Measurements from ENCODE around the gene GPC5.

GPC5 gene

DNA sequence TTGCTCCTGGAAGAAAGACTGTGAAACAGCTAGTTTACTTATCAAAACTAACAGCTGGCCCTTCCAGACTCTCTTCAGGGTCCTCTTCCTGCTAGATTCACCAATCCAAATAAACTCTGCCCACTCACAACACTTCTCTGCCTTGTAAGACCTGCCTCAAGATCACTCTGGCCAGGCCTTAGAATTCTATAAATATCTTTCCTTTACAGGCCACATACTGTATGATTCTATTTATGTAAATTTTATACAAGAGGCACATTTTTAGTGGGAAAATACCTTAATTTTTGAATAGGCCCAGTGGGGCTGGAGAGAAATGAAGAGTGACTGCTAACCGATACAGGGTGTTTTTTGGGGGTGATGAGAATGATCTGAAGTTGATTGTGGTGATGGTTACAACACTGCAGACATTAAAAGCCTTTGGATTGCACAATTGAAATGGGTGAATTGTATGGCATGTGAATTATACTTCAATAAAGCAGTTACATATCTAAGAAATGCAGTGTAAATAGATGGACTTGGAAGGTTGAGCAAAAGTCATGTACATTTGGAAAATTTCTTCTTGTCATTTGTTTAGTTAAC lies 141.8 kb downstream of the GPC5 start:
- no peak for DNase-seq

DNA sequence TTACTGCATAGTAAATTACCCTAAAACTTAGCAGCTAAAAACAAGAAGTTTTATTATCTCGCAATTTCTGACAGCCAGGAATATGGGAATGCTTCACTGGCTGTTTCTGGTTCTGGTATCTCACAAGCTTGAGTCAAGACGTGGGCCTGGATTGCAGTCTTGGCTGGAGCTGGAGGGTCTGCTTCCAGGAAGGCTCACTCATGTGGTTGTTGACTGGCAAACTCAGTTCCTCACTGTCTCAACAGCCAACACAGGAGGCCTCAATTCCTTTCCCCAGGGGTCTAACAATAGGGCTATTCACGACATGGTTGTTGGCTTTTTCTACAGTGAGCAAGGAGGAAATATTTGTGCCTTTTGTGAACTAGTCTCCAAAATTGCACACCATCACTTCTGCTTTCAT lies 146.3 kb downstream of the GPC5 start:
- no peak for DNase-seq

DNA sequence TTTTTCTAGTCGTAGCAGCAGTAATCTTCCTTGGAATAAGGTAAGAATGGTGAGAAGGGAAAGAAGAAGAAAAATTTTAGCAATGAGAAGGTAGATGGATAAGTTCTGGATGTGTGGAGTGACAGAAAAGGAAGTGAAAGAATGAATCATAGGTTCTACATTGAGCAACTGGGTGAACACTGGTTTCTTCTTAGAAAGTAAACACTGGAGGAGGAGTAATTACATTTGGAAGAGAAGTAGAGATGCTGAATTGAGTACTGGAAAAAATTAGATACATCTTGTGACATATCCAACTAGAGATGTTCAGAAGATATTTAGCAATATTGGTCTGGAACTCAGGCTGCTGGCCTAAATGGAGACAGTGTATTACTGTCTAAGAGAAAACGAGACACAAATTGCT lies 148.5 kb downstream of the GPC5 start:
- DNase-seq: no peak

DNA sequence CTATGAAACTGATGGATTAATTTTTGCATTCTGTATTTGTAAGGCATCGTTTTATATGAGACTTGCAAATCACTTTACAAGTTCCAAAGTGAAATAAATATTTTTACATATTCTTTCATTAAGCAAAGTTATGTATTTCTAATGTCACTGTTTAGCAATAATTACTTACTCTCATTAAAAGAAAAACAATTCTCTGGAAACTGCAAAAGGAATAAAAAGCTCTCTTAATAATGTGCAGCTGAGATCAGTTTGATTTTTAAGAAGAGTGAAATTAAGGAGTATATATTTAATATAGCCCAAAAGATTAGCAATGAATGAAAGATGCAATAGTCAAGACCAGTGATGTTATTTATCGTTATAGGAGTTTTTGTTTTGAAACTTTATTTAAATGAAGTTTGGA lies 155.2 kb downstream of the GPC5 start:
- DNase-seq: no peak

DNA sequence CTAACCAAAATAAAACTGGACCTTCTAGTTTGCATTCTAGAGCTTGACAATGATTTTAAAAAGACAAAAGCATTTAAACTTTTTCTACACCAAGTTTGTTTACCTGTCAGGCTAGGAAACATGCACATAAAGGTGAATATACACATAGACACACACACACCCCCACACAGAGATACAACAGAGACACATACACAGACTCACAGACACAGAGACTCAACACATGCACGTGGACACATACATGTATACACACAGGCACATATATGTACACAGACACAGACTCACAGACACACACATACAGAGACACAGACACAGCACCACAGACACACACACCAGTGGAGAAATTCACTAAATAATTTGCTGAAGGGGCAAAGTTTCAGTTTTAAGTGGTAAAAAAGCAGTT lies 155.7 kb downstream of the GPC5 start:
- DNase-seq: no peak

DNA sequence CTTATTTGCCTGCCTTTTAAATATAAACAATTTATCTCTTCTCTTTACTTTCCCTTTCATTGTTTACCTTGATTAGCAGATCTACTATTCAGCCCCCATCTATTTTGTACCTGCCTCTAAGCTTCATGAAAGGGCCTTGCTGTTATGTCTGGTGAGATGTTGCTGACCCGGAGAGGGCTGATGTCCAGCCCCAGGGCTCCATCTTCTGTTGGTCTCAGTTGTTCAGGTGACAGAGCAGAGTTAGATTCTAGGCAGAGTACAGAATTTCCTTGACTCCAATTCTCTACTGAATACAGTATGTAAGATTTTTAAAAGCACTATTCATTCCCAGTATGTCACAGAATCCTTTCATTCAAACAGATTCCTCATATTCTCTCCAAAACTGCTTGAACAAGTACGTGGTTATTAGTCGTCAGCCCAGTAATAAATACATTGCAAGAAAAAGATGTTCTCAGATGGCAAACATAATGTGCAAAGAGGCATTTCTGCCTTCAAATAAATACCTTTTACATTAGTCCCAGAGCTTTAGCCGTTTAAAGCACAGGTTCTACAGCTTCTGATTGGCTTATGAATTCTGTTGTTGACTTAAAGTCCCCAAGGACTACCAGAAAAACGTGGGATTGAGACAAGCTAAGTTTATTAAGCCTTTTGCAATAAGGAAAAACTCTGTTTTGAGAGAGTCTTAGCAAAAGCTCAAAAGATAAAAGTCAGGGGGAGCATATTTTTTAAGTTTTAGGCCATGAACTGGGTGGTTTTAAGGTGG lies 159.1 kb downstream of the GPC5 start:
- DNase-seq: no peak

DNA sequence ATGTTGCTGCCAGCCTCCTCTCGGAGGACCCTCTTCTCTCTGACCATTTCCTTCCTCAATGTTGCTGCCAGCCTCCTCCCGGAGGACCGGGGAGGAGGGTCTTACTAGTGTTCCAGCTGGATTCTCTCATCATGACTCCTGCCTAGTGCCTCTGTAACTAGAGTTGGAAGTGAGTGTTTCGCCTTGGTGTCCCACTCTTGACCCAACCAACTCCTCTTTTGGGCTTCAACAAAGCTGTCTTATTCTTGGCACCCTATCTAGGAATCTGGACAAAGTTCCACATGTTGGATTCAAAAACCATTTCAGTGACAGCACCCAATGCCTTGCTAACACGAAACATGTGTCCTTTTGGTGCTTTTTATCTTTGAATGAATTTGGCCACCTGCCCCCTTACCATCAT lies 165.4 kb downstream of the GPC5 start:
- no peak for DNase-seq

DNA sequence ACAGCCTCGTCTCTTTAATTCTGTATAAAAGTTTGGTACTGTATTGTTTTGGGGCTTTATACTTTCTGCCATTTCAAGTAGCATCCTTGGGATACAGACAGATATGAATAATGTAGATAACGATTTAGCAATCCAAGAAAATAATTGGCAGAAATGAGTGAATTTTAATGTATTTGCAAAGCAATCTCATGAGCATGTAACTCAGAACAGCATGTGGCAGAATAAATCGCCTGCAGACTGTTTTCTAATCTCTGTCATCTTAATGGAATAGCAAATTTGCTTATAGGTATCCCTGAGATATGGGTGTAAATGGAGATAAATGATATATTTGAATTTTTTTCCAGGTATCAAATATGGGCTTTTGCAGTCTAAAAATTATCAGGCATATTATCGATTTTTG lies 166.0 kb downstream of the GPC5 start:
- DNase-seq: no peak

DNA sequence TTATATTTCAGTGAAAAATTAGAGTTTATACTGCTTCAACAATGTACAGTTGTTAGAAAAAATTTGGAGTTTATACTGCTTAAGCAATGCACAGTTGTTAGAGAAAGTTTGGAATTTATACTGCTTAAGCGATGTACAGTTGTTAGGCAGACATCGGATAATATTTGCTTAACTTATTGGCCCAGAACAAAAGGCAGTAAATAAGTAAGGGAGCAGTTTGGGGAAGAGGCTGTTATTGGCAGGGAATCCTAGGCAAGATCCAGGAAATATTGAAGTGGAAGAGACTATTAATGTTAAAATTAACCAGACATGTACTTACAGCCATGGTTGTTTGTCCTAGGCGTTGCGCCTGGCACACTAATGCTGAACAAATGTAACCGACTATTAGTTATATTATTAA lies 166.9 kb downstream of the GPC5 start:
- DNase-seq: no peak

DNA sequence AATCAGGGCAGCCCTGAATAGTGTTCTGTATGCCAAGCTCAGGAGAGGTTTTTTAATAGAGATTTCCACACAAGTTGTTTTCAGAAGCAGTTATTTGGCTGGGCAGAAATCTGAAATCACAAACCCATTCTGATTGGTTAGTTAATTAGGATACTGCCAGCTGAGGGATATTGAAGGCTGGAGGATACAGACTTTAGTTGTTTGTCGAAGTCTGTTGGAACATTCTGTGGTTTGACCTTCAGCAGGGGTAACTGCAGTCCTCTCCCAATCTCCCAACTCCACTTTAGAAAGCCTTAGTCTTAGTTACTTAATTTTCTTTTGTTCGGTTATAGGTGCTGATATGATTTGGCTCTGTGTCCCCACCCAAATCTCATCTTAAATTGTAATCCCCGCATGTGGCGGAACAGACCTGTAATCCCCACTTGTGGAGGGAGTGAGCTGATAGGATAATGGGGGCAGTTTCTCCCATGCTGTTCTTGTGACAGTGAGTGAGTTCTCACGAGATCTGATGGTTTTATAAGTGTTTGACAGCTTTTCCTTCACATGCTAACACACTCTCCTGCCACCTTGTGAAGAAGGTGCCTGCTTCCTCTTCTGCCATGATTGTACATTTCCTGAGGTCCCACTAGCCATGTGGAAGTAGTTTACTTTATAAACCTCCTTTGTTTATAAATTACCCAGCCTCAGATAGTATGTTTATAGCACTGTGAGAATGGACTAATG lies 169.2 kb downstream of the GPC5 start:
- no peak for DNase-seq

DNA sequence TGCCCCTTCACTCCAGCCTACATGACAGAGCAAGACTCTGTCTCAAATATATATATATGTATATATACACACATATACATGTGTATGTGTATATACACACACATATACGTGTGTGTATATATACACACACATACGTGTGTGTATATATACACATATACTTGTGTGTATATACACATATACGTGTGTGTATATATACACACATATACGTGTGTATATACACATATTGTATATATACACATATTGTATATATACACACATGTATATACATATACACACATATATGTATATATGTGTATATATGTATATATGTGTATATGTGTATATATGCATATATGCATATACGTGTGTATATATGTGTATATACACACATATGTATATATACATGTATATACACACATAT lies 173.3 kb downstream of the GPC5 start:
- no peak for DNase-seq

DNA sequence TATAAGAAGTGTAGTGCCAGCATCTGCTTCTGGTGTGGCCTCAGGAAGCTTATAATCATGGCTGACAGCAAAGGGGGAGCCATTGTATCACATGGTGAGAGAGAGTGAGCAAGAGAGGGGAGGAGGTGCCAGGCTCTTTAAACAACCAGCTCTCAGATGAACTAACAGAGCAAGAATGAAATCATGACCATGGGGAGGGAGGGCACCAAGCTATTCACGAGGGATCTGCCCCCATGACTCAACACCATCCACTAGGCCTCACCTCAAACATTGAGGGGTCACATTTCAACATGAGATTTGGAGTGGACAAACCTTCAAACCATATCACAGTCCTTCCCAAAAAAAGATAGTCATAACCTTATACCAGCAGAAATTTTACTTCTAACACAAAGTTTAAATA lies 174.0 kb downstream of the GPC5 start:
- DNase-seq: no peak

DNA sequence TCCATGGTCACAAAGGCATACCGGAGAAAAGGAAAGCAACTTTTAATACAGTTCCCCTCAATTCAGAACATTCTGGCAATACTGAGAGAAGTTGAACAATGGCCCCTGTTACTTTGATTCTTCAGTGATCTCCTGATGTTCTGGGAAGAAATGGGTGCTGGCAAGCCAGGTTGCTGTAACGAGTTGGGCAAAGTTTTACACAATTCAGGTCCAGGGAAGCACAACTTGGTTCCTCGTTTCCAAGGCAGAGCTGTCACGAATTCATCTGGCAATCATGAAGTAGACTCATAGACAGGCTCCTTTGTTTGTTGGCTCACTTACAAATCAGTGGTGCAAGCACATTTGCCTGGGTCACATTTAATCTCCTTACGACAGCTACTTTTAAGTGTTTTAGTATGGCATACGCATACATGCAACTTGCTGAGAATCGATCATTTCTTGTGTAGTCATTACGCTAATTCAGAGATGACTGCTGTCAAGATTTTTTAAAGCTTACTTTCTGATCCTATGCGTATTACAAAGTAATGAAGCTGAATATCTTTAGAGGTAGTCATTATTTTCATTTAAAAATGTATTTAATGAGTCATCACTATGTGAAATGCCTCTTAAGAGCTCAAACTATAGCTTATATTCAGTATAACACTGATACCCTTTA lies 174.7 kb downstream of the GPC5 start:
- DNase-seq: no peak

DNA sequence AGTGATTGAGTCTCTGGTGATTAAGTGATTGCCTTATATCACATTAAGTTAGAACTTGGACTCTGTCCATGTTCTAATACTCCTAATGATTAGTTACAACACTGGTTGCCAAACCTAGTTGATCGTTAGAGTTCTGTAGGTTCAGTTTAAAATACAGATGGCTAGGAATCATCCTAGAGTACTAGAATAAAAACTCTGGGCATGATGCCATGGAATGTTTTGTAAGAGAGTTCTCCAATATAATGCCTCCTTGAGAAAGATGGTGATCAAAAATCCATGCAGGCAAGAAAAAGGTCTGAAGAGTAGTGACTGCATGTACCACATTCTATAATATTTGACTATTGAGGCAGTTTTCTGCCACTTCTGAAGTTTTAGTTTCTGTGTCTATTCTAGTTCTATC lies 176.3 kb downstream of the GPC5 start:
- DNase-seq: no peak

DNA sequence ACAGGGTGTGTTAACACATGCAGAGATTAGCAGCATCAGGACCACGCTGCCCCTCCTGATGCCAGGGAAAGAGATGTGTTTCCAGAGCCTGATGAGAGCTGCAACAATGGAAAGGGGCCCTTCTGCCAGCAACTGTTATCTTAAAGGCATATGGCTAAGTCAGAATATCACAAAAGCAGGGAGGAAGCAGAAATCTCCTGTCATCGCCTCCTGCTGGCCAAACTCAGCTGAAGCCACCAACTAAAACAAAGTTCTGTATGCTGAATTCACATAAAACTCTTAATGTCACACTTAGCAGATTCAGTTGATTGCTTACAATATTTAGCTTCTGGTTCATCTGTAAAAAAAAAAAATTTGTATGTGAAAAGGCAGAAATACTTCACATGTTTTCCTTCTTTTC lies 178.2 kb downstream of the GPC5 start:
- DNase-seq: no peak

DNA sequence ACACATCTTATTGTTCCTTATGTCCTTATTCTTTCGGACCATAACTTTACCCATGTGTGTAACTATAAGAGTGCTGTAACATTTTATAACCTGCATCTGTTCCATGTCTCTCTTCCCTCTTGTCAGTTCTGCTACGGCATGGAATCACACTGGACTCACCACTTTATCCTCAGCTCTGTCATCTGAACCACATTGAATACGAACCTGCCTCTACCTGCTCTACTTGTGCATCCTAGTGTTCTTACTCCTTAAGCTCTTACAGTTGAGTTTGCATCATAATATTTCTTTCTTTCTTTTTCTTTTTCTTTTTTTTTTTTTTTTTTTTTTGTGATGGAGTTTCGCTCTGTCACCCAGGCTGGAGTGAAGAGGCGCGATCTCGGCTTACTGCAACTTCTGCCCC lies 180.9 kb downstream of the GPC5 start:
- no peak for DNase-seq

DNA sequence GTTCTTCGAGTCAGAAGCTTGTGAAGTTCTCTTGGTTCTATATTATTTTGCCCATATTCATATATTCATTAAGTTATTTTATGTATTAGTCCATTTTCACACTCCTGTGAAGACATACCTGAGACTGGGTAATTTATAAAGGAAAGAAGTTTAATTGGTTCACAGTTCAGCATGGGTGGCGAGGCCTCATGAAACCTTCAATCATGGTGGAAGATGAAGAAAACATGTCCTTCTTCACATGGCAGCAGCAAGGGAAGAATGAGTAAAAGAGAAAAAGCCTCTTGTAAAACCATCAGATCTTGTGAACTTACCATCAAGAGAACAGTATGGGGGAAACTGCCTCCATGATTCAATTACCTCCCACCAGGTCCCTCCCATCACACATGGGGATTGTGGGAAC lies 182.3 kb downstream of the GPC5 start:
- no peak for DNase-seq

DNA sequence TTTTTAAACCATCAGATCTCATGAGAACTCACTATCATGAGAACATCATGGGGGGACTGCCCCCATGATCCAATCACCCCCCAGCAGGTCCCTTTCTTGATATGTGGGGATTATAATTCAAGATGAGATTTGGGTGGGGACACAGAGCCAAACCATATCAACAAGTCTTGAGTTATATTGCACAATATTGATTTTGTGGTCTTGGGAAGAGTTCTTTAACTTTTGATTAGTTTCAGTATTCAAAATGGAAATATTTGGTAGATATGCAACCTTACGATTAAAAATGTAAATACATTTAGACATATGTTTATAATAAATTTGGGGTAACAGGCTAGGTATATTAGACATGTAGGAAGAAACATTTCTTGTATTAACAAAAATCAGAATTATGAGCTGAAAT lies 188.2 kb downstream of the GPC5 start:
- DNase-seq: no peak

DNA sequence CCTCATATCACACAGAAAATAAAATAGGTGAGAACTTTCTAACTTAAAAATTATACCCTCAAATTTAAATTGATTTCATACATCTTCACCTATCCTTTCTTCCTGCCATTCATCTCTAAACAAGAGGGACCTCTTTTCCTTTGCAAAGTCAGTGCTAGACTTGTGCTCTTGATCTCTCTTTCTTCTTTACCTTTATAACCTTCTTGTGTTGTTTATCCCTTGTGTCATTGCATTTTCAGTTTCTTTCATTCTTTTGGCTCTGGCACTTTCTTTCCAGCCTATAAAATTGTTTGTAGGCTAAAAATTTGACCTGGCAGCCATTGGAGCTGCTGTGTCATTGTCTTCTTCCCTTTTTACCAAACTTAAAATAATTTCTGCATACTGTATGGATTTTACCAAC lies 190.1 kb downstream of the GPC5 start:
- no peak for DNase-seq

DNA sequence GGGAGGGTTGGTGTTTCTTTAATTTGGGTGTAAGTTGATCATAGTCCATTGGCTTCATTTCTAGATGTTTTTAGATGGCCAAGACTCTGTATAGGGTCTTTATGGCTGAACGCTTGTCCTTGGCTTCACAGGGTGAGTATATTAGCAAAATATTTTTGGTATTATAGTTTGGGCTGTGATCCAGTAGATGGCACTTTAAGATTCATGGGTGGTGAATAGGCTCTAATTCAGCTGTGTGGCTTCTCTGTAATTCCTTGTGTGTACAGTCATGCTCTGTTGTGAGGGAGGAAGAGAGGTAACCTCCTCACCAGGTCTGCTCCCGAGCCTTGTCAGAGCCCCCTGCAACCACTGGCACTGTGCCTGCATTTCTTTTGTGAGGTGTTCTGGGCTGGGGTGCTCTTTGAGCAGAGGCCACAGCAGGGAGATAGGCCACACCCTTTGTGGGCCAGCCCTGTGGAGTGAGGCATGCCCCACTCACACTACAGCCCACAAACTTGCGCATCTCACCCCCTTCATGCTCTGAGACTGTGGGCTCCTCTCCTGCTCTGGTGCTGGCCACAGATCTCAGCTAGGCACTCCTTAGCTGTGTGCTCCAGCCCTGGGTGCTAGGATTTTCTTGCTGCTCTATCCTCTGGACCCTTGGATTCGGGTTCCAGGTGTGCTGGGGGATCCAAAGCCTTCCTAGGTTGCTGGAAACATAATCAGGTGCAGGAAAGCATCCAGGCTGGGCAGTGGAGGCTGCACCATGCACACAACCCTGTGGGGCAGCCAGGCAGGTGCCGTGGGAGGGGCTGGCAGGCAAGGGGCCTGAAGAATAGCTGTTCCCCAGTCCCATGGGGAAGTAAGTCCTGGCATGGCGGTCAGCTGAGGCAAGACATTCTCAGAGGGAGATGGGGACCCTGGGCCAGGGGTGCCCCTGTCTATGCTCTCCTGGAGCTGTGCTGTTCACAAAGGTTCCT lies 193.9 kb downstream of the GPC5 start:
- DNase-seq: no peak

DNA sequence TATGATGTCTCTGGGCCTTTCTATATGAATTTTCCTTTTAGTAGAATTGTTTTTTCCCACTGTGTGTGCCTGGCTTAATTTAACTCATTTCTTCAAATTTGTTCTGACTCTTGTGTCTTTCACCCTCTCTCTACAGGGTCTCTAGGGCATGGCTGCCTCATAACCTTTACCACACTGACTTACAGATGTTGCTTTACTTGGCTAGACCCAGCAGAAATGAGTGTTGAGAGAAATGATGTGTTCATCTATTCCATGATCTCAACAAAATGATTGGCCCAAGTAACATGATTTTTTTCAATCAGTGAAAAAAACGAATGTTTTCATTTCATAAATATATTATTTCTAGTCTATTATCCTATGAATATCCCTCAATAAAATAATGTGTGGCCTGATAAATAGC lies 195.0 kb downstream of the GPC5 start:
- no peak for DNase-seq

DNA sequence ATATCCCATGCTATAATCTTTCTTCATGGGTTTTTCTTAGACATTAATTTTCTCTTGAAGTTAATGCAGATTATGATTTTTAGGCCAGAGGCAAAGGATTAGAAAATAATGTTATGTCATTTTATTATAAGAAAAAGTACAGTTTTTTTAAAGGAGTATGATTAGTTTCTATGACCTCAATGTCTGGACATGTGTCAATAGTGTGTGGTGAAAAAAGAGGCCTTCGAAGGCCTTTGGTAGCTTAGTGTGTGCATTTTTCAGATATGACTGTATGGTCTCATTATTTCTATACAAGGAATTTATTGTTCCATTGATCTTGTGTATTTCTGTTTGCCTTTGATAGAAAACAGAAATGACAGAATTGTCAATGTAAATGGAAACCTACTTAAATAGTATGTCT lies 195.6 kb downstream of the GPC5 start:
- DNase-seq: no peak

DNA sequence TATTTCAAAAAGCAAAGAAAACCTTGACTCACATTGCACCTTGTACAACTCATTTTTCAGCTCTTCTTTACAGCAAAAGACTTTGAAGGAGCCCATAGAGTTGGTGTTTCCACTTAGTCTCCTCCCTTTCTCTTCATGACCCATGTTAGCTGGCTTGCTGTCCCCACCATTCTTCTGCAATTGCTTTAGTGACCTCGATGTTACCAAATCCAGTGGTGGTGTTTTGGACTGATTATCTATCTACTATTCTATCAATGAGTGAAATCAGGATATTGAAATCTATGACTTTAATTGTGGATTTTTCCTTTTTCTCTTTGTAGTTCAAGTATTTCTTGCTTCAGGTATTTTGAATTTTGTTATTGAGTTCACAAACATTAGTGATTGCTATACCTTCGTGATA lies 197.3 kb downstream of the GPC5 start:
- DNase-seq: no peak
